ENCODE data around the gene FOXJ3. TPM values are rescaled to one million over a fixed set of nuclear protein-coding genes. Genes with fewer than 3 reads are reported as not detected.

FOXJ3 gene
- total and polyA plus RNA-seq, 2 of the 13 experiments (the other 11 are each of a cell fraction or from before 2014, with no cell fraction given), result 16.6 to 48.5 TPM

GRCh38 chr1:42334240-42335049, 590 bp downstream of the FOXJ3 start (continued):
- TF ChIP-seq GABPA (IDR thresholded peaks at IDR 0.05; ENCODE audit: low read depth, low read length) (no peak), GABPA (CRISPR knock-in tag; IDR thresholded peaks at IDR 0.05; ENCODE audit: low read depth) (peak; percentile 61; the same call in 1 of the 2 replicates), AGO2 (optimal IDR thresholded peaks at IDR 0.05; ENCODE audit: low read depth, low read length) (peak; percentile 60), SP5 (CRISPR knock-in tag; IDR thresholded peaks at IDR 0.05; ENCODE audit: borderline replicate concordance, low read depth) (0 out of 2 replicates have a peak, but pooled peaks have one; percentile 28), ZSCAN25 (CRISPR knock-in tag; IDR thresholded peaks at IDR 0.05) (no peak), ZNF343 (CRISPR knock-in tag; IDR thresholded peaks at IDR 0.05) (no peak), ZNF710 (CRISPR knock-in tag; IDR thresholded peaks at IDR 0.05; ENCODE audit: borderline replicate concordance) (0 out of 2 replicates have a peak, but pooled peaks have one; percentile 22), TAF15 (IDR thresholded peaks at IDR 0.05; ENCODE audit: low read depth, low read length, poor library complexity, severe bottlenecking) (no peak), MYC (CRISPR knock-in tag; IDR thresholded peaks at IDR 0.05; ENCODE audit: borderline replicate concordance) (peak; percentile 93), SALL1 (CRISPR knock-in tag; IDR thresholded peaks at IDR 0.05) (peak; percentile 67), ZNF564 (CRISPR knock-in tag; IDR thresholded peaks at IDR 0.05) (0 out of 2 replicates have a peak, but pooled peaks have one; percentile 17), TGIF2 (CRISPR knock-in tag; IDR thresholded peaks at IDR 0.05) (peak; percentile 74), ZNF782 (CRISPR knock-in tag; IDR thresholded peaks at IDR 0.05; ENCODE audit: borderline replicate concordance) (0 out of 2 replicates have a peak, but pooled peaks have one; percentile 27)
- TF ChIP-seq, protein P1, sequence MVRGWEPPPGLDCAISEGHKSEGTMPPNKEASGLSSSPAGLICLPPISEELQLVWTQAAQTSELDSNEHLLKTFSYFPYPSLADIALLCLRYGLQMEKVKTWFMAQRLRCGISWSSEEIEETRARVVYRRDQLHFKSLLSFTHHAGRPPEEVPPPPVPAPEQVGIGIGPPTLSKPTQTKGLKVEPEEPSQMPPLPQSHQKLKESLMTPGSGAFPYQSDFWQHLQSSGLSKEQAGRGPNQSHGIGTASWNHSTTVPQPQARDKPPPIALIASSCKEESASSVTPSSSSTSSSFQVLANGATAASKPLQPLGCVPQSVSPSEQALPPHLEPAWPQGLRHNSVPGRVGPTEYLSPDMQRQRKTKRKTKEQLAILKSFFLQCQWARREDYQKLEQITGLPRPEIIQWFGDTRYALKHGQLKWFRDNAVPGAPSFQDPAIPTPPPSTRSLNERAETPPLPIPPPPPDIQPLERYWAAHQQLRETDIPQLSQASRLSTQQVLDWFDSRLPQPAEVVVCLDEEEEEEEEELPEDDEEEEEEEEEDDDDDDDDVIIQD (CRISPR knock-in tag; IDR thresholded peaks at IDR 0.05; ENCODE audit: low read depth), result no peak
- TF ChIP-seq, protein P2, sequence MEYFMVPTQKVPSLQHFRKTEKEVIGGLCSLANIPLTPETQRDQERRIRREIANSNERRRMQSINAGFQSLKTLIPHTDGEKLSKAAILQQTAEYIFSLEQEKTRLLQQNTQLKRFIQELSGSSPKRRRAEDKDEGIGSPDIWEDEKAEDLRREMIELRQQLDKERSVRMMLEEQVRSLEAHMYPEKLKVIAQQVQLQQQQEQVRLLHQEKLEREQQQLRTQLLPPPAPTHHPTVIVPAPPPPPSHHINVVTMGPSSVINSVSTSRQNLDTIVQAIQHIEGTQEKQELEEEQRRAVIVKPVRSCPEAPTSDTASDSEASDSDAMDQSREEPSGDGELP (IDR thresholded peaks at IDR 0.05; ENCODE audit: borderline replicate concordance, low read depth), result peak; percentile 45; the same call in 1 of the 2 replicates
- TF ChIP-seq, protein P3, sequence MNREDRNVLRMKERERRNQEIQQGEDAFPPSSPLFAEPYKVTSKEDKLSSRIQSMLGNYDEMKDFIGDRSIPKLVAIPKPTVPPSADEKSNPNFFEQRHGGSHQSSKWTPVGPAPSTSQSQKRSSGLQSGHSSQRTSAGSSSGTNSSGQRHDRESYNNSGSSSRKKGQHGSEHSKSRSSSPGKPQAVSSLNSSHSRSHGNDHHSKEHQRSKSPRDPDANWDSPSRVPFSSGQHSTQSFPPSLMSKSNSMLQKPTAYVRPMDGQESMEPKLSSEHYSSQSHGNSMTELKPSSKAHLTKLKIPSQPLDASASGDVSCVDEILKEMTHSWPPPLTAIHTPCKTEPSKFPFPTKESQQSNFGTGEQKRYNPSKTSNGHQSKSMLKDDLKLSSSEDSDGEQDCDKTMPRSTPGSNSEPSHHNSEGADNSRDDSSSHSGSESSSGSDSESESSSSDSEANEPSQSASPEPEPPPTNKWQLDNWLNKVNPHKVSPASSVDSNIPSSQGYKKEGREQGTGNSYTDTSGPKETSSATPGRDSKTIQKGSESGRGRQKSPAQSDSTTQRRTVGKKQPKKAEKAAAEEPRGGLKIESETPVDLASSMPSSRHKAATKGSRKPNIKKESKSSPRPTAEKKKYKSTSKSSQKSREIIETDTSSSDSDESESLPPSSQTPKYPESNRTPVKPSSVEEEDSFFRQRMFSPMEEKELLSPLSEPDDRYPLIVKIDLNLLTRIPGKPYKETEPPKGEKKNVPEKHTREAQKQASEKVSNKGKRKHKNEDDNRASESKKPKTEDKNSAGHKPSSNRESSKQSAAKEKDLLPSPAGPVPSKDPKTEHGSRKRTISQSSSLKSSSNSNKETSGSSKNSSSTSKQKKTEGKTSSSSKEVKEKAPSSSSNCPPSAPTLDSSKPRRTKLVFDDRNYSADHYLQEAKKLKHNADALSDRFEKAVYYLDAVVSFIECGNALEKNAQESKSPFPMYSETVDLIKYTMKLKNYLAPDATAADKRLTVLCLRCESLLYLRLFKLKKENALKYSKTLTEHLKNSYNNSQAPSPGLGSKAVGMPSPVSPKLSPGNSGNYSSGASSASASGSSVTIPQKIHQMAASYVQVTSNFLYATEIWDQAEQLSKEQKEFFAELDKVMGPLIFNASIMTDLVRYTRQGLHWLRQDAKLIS (CRISPR knock-in tag; IDR thresholded peaks at IDR 0.05), result 0 out of 2 replicates have a peak, but pooled peaks have one; percentile 39
- TF ChIP-seq, protein P4, sequence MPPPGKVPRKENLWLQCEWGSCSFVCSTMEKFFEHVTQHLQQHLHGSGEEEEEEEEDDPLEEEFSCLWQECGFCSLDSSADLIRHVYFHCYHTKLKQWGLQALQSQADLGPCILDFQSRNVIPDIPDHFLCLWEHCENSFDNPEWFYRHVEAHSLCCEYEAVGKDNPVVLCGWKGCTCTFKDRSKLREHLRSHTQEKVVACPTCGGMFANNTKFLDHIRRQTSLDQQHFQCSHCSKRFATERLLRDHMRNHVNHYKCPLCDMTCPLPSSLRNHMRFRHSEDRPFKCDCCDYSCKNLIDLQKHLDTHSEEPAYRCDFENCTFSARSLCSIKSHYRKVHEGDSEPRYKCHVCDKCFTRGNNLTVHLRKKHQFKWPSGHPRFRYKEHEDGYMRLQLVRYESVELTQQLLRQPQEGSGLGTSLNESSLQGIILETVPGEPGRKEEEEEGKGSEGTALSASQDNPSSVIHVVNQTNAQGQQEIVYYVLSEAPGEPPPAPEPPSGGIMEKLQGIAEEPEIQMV (CRISPR knock-in tag; IDR thresholded peaks at IDR 0.05; ENCODE audit: low read depth), result peak; percentile 53; the same call in 1 of the 2 replicates
